ENCODE results near the gene SIX5. TPM values are rescaled to one million over a fixed set of nuclear protein-coding genes. Genes with fewer than 3 reads are reported as not detected.

The SIX5 gene
- total RNA-seq, 1 donor from 2014 or later = 15.5 TPM

DNA sequence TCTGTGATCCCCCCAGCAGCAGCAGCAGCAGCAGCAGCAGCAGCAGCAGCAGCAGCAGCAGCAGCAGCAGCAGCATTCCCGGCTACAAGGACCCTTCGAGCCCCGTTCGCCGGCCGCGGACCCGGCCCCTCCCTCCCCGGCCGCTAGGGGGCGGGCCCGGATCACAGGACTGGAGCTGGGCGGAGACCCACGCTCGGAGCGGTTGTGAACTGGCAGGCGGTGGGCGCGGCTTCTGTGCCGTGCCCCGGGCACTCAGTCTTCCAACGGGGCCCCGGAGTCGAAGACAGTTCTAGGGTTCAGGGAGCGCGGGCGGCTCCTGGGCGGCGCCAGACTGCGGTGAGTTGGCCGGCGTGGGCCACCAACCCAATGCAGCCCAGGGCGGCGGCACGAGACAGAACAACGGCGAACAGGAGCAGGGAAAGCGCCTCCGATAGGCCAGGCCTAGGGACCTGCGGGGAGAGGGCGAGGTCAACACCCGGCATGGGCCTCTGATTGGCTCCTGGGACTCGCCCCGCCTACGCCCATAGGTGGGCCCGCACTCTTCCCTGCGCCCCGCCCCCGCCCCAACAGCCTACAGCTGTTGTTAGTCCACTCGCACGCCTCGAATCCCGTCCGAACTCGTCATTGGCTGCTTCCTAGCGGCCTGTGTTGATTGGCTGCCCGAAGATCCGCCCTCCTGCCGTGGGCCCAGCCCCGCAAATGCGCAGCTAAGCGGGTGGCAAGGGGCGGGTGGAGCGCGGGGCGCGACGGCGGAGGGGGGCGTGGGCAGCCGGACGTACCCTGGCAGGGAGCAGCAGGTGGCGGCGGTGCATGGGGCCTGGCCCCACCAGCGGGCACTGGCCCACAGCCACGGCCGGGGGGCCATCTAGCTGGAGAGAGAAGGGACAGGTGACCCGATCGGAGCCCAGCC lies 1.4 kb upstream of the SIX5 start:
- Histone ChIP-seq H3K27me3 (no peaks in the 10 kb centered on the region), H3K4me1 (peaks cover 27% of the 10 kb centered on the region), H3K27ac (peak overlapping the region; percentile 86), H3K36me3 (no peaks in the 10 kb centered on the region), H3K4me3 (peak overlapping the region; percentile 69), H3K9me3 (no peaks in the 10 kb centered on the region)
- TF ChIP-seq, protein P1, sequence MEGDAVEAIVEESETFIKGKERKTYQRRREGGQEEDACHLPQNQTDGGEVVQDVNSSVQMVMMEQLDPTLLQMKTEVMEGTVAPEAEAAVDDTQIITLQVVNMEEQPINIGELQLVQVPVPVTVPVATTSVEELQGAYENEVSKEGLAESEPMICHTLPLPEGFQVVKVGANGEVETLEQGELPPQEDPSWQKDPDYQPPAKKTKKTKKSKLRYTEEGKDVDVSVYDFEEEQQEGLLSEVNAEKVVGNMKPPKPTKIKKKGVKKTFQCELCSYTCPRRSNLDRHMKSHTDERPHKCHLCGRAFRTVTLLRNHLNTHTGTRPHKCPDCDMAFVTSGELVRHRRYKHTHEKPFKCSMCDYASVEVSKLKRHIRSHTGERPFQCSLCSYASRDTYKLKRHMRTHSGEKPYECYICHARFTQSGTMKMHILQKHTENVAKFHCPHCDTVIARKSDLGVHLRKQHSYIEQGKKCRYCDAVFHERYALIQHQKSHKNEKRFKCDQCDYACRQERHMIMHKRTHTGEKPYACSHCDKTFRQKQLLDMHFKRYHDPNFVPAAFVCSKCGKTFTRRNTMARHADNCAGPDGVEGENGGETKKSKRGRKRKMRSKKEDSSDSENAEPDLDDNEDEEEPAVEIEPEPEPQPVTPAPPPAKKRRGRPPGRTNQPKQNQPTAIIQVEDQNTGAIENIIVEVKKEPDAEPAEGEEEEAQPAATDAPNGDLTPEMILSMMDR (IDR thresholded peaks at IDR 0.05) = peak; percentile 93
- intact Hi-C loops (cut with DNase I) = no loop called here
- DNase-seq (peak; percentile 97), ATAC-seq (peak; percentile 82)

- ATAC-seq (no peak), DNase-seq (no peak)
- Histone ChIP-seq H3K4me1 (peaks cover 30% of the 10 kb centered on the region), H3K36me3 (no peaks in the 10 kb centered on the region), H3K4me3 (peak overlapping the region; percentile 69), H3K27me3 (no peaks in the 10 kb centered on the region), H3K27ac (peak overlapping the region; percentile 86), H3K9me3 (no peaks in the 10 kb centered on the region)
- intact Hi-C loops (cut with DNase I) = no loop called here
- TF ChIP-seq, protein P1 (IDR thresholded peaks at IDR 0.05) = no peak
Measured at GRCh38 chr19:45769821-45770191, 754 bp upstream of the SIX5 start.

DNA sequence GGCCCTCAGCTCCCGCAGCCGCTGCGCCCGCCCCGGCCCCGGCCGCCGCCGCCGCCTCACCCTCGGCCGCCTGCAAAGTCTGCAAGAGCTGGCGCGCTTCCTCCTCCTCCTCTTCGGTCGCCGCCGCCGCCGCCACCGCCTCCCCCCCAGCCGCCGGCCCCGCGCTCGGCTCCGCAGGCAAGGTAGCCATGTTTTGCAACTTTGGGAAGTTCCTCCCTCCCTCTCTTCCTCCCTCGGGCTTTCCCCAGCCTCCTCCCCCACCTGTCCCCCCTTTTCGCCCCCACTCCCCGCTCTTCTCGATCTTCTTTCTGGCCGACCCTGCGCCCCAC lies 433 bp downstream of the SIX5 start:
- no peaks in the 10 kb centered on the region for H3K9me3 ChIP-seq
- intact Hi-C loops (cut with DNase I) = no loop called here
- no peaks in the 10 kb centered on the region for H3K27me3 ChIP-seq
- no peaks in the 10 kb centered on the region for H3K36me3 ChIP-seq
- H3K4me1 ChIP-seq = peaks cover 31% of the 10 kb centered on the region
- no peak for ATAC-seq
- H3K4me3 ChIP-seq = peak overlapping the region; percentile 69
- H3K27ac ChIP-seq = peak overlapping the region; percentile 92
- no peak for DNase-seq
- TF ChIP-seq, protein P1 (IDR thresholded peaks at IDR 0.05) = no peak

DNA sequence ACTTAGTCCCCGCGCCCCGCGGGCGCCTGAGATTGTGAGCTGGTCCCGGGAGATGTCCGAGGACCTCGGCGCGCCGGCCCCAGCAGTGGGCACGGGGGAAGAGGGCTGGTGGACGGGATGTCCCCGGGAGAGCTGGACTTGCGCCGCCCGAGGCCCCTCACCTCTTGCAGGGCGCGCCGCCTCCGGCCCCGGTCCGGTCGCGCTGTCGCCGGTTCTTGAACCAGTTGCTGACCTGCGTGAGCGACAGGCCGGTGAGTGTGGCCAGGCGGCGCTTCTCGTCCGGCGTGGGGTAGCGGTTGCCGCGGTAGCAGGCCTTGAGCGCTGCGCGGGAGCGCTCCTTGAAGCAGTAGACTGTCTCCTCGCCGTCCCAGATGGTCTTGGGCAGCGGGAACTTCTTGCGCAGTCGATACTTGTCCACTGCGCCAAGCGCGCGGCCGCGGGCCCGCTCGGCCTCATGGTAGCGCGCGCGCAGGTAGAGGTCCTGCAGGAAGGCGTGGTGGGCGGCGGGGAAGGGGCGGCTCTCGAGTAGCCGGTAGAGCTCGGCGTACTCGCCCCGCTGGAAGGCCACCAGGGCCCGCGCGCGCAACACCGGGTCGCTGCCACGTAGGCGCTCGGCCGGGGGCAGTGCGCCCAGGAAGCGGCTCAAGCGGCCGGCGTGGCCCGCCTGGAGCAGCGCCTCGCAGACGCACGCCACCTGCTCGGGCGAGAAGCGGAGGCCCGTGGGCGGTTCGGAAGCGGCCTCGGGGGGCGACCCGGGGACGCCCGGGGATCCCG lies 984 bp downstream of the SIX5 start:
- DNase-seq (peak; percentile 87), ATAC-seq (peak; percentile 0)
- TF ChIP-seq, protein P1 (IDR thresholded peaks at IDR 0.05) = no peak
- H3K4me1 ChIP-seq = peaks cover 31% of the 10 kb centered on the region
- H3K27me3 ChIP-seq = no peaks in the 10 kb centered on the region
- peak overlapping the region; percentile 92 for H3K27ac ChIP-seq
- H3K9me3 ChIP-seq = no peaks in the 10 kb centered on the region
- H3K36me3 ChIP-seq = no peaks in the 10 kb centered on the region
- peak overlapping the region; percentile 69 for H3K4me3 ChIP-seq
- intact Hi-C loops (cut with DNase I) = no loop called here

GRCh38 chr19:45767410-45767880 lies 1.6 kb downstream of the SIX5 start:
- no peaks in the 10 kb centered on the region for H3K36me3 ChIP-seq
- intact Hi-C loops (cut with DNase I) = no loop called here
- DNase-seq (peak; percentile 87), ATAC-seq (peak; percentile 0)
- TF ChIP-seq, protein P1 (IDR thresholded peaks at IDR 0.05) = no peak
- no peaks in the 10 kb centered on the region for H3K9me3 ChIP-seq
- H3K27ac ChIP-seq = peak overlapping the region; percentile 92
- peaks cover 31% of the 10 kb centered on the region for H3K4me1 ChIP-seq
- H3K27me3 ChIP-seq = no peaks in the 10 kb centered on the region
- peak overlapping the region; percentile 69 for H3K4me3 ChIP-seq
